GM12892 (cell line): ENCODE measurements around the gene FOLR3.
A peak's percentile ranks its signal among the peaks of the same experiment; 100 is the strongest.

ENCODE experiments used
- POLR2A ChIP-seq: IDR thresholded peaks from 2 replicates; pipeline ENCODE4 v1.6.1; 2011; ENCODE audit warnings: low read depth, low read length, control low read depth
- POLR2AphosphoS5 ChIP-seq: IDR thresholded peaks from 2 replicates; pipeline ENCODE4 v1.6.1; 2011; ENCODE audit warnings: low read depth, low read length, control low read depth

DNA sequence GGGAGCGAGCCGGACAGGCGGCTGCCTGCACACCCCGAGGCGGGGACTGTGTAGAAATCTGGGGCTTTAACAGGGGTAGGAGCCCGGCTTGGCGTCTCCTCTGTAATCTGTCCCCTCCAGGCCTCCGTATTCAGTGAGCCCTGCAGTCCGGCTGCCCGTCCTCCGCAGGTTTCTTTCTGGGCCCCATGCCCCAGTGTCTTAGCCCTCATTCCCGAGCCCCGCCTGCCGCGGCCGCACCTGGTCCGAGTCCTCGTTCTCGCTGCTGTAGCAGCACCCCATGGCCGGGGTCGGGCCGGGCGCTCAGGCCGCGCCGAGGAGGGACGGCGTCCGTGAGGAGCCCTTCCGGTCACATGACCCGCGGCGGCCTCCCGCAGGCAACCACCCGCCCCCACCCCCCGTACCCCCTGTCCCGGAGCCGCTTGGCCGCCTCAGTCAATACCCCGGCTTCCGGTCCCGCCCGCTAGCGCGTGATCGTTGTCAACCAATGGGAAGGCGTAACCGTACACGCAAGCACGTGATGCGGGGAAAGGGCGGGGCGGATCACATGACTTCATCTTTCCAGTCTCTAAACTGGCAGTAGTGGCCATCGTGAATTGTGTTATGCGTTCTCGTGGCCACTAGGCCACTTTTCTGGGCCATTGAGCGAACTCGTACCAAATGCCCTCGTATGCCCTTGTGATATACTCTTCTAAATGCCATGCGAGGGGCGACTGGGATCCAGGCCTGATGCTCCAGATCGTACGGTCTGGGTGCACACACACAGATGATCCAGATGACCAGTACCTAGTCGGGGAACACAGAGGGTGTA is 32.4 kb upstream of the FOLR3 start, which contains the start of gene LAMTOR1:
- peak; percentile 97 for TF ChIP-seq POLR2A
- TF ChIP-seq POLR2AphosphoS5, result peak; percentile 91
